ENCODE results near the gene PGAM2.

PGAM2 gene

GRCh38 chr7:44087911-44088838 lies 22.8 kb upstream of the PGAM2 start:
- Histone ChIP-seq H3K9me3 (ENCODE audit: control insufficient read depth, low read length) (no peaks in the 10 kb centered on the region), H3K4me1 (ENCODE audit: control insufficient read depth, insufficient read depth, low read length) (no peaks in the 10 kb centered on the region), H3K9ac (ENCODE audit: low read length) (peak overlapping the region; percentile 17), H3K27me3 (ENCODE audit: control insufficient read depth, insufficient read depth, low read length) (no peaks in the 10 kb centered on the region), H3K36me3 (ENCODE audit: control insufficient read depth, insufficient read depth, low read length) (no peaks in the 10 kb centered on the region), H3K4me3 (ENCODE audit: low read length) (no peak overlapping the region)

DNA sequence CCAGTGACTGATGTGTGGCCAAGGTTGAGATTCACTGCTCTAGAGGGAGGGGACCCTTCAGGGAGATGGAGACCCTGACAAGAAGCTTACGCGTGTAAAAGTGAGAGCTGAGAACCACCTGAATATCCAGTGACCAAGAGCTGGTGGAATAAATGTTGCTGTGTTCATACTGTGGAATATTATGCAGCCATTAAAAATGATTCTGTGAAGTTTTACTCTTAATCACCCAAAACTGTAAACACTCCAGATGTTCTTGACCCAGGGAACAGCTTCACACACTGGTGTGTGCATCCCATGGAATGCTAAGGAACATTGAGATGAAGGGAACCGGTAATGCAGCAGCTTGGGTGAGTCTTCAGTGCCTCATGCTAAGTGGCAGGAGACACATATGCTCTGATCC lies 21.3 kb upstream of the PGAM2 start:
- Histone ChIP-seq H3K27me3 (ENCODE audit: control insufficient read depth, insufficient read depth, low read length) (no peaks in the 10 kb centered on the region), H3K4me3 (ENCODE audit: low read length) (no peak overlapping the region), H3K4me1 (ENCODE audit: control insufficient read depth, insufficient read depth, low read length) (peaks cover 1% of the 10 kb centered on the region), H3K9me3 (ENCODE audit: control insufficient read depth, low read length) (no peaks in the 10 kb centered on the region), H3K9ac (ENCODE audit: low read length) (no peak overlapping the region), H3K36me3 (ENCODE audit: control insufficient read depth, insufficient read depth, low read length) (no peaks in the 10 kb centered on the region)

GRCh38 chr7:44085546-44085945 lies 20.2 kb upstream of the PGAM2 start:
- Histone ChIP-seq H3K4me1 (ENCODE audit: control insufficient read depth, insufficient read depth, low read length) (peaks cover 12% of the 10 kb centered on the region), H3K27me3 (ENCODE audit: control insufficient read depth, insufficient read depth, low read length) (no peaks in the 10 kb centered on the region), H3K9me3 (ENCODE audit: control insufficient read depth, low read length) (no peaks in the 10 kb centered on the region), H3K9ac (ENCODE audit: low read length) (no peak overlapping the region), H3K4me3 (ENCODE audit: low read length) (no peak overlapping the region), H3K36me3 (ENCODE audit: control insufficient read depth, insufficient read depth, low read length) (no peaks in the 10 kb centered on the region)

DNA sequence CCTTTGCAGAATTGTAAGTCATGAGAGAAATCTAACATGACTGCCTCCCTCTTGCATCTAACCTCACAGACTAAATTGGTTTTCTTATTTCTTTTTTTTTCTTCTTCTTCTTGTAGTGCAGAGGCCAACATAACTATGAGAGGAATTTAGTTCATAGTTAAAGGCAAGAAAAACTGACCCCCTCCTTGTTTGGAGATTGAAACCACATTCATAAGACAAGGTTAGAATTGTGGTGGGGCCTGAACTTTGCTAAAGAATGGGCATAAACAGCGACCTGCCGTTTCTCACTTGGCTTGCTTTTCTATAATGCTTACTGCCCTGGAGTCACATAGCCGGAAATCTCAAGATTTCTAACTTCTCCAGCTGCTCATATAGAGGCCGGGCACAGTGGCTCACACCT lies 19.3 kb upstream of the PGAM2 start:
- H3K36me3 ChIP-seq (ENCODE audit: control insufficient read depth, insufficient read depth, low read length) = peaks cover 5% of the 10 kb centered on the region
- peaks cover 17% of the 10 kb centered on the region for H3K4me1 ChIP-seq (ENCODE audit: control insufficient read depth, insufficient read depth, low read length)
- H3K9me3 ChIP-seq (ENCODE audit: control insufficient read depth, low read length) = no peaks in the 10 kb centered on the region
- H3K9ac ChIP-seq (ENCODE audit: low read length) = no peak overlapping the region
- H3K27me3 ChIP-seq (ENCODE audit: control insufficient read depth, insufficient read depth, low read length) = no peaks in the 10 kb centered on the region
- no peak overlapping the region for H3K4me3 ChIP-seq (ENCODE audit: low read length)

GRCh38 chr7:44083796-44084195 lies 18.4 kb upstream of the PGAM2 start:
- peaks cover 6% of the 10 kb centered on the region for H3K36me3 ChIP-seq (ENCODE audit: control insufficient read depth, insufficient read depth, low read length)
- peaks cover 17% of the 10 kb centered on the region for H3K4me1 ChIP-seq (ENCODE audit: control insufficient read depth, insufficient read depth, low read length)
- no peaks in the 10 kb centered on the region for H3K9me3 ChIP-seq (ENCODE audit: control insufficient read depth, low read length)
- no peaks in the 10 kb centered on the region for H3K27me3 ChIP-seq (ENCODE audit: control insufficient read depth, insufficient read depth, low read length)
- no peak overlapping the region for H3K4me3 ChIP-seq (ENCODE audit: low read length)
- no peak overlapping the region for H3K9ac ChIP-seq (ENCODE audit: low read length)

DNA sequence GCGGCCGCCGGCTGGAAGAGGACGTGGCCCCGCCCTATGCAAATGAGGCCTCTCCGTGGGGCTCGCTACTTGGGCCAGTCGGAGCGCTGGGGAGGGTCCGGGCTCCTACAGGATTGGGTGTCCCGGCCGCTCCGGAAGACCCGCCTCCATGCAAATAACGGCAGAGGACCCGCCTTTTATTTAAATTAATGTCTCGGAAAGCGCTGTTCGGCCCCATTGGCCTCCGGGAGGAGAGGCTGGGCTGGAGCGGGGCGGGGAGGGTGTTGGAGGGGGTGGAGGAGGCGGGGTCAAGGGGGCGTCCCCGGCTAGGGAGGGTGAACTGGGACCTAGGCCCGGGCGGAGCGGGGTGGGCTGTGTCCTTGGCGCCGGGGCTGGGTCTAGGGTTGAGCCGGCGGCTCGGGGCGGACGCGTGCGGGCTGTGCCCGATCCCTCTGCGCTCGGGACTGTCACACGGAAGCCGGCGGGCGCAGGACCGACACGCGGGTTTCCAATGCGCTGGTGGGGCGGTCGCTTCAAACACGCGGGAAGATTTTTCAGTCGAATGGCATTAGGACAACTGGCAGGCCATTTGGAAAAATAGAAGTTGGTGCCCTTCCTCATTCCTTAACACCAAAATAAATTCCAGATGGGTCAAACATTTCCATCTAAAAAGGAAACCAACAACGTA lies 17.3 kb upstream of the PGAM2 start:
- Histone ChIP-seq H3K4me1 (ENCODE audit: control insufficient read depth, insufficient read depth, low read length) (peaks cover 17% of the 10 kb centered on the region), H3K36me3 (ENCODE audit: control insufficient read depth, insufficient read depth, low read length) (peaks cover 6% of the 10 kb centered on the region), H3K9me3 (ENCODE audit: control insufficient read depth, low read length) (no peaks in the 10 kb centered on the region), H3K4me3 (ENCODE audit: low read length) (peak overlapping the region; percentile 43), H3K27me3 (ENCODE audit: control insufficient read depth, insufficient read depth, low read length) (no peaks in the 10 kb centered on the region), H3K9ac (ENCODE audit: low read length) (peak overlapping the region; percentile 61)

GRCh38 chr7:44081266-44081748 lies 15.9 kb upstream of the PGAM2 start:
- Histone ChIP-seq H3K36me3 (ENCODE audit: control insufficient read depth, insufficient read depth, low read length) (peaks cover 6% of the 10 kb centered on the region), H3K9me3 (ENCODE audit: control insufficient read depth, low read length) (no peaks in the 10 kb centered on the region), H3K9ac (ENCODE audit: low read length) (peak overlapping the region; percentile 78), H3K4me3 (ENCODE audit: low read length) (peak overlapping the region; percentile 53), H3K27me3 (ENCODE audit: control insufficient read depth, insufficient read depth, low read length) (no peaks in the 10 kb centered on the region), H3K4me1 (ENCODE audit: control insufficient read depth, insufficient read depth, low read length) (peaks cover 18% of the 10 kb centered on the region)

GRCh38 chr7:44080686-44081265 lies 15.4 kb upstream of the PGAM2 start:
- Histone ChIP-seq H3K9ac (ENCODE audit: low read length) (peak overlapping the region; percentile 78), H3K9me3 (ENCODE audit: control insufficient read depth, low read length) (no peaks in the 10 kb centered on the region), H3K36me3 (ENCODE audit: control insufficient read depth, insufficient read depth, low read length) (peaks cover 6% of the 10 kb centered on the region), H3K4me3 (ENCODE audit: low read length) (no peak overlapping the region), H3K4me1 (ENCODE audit: control insufficient read depth, insufficient read depth, low read length) (peaks cover 23% of the 10 kb centered on the region), H3K27me3 (ENCODE audit: control insufficient read depth, insufficient read depth, low read length) (no peaks in the 10 kb centered on the region)

DNA sequence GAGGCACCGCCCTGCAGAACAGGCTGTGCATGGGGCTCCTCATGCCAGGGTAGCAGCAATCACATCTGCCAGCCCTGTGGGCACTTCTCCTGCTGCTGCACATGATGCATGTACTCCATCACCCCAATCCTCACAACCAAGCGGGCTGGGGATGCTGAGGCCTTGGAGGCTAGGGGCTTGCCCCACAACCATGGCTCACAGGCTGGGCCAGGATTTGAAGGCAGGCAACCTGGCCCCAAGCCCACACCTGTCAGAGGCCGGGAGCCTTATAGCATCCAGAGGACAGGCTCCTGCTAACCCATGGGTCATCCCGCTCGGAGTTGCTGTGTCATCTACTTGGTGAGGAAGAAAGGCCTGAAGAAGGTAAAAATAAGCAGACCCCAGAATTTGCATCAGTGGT lies 14.8 kb upstream of the PGAM2 start:
- Histone ChIP-seq H3K4me1 (ENCODE audit: control insufficient read depth, insufficient read depth, low read length) (peaks cover 28% of the 10 kb centered on the region), H3K27me3 (ENCODE audit: control insufficient read depth, insufficient read depth, low read length) (no peaks in the 10 kb centered on the region), H3K9me3 (ENCODE audit: control insufficient read depth, low read length) (no peaks in the 10 kb centered on the region), H3K36me3 (ENCODE audit: control insufficient read depth, insufficient read depth, low read length) (peaks cover 6% of the 10 kb centered on the region), H3K9ac (ENCODE audit: low read length) (peak overlapping the region; percentile 78), H3K4me3 (ENCODE audit: low read length) (no peak overlapping the region)

- Histone ChIP-seq H3K27me3 (ENCODE audit: control insufficient read depth, insufficient read depth, low read length) (no peaks in the 10 kb centered on the region), H3K4me3 (ENCODE audit: low read length) (no peak overlapping the region), H3K4me1 (ENCODE audit: control insufficient read depth, insufficient read depth, low read length) (peaks cover 28% of the 10 kb centered on the region), H3K9ac (ENCODE audit: low read length) (no peak overlapping the region), H3K36me3 (ENCODE audit: control insufficient read depth, insufficient read depth, low read length) (peaks cover 6% of the 10 kb centered on the region), H3K9me3 (ENCODE audit: control insufficient read depth, low read length) (no peaks in the 10 kb centered on the region)
These were observed 14.1 kb upstream of the PGAM2 start for GRCh38 chr7:44079331-44080021.

- Histone ChIP-seq H3K4me3 (ENCODE audit: low read length) (no peak overlapping the region), H3K9ac (ENCODE audit: low read length) (no peak overlapping the region), H3K36me3 (ENCODE audit: control insufficient read depth, insufficient read depth, low read length) (peaks cover 6% of the 10 kb centered on the region), H3K9me3 (ENCODE audit: control insufficient read depth, low read length) (no peaks in the 10 kb centered on the region), H3K4me1 (ENCODE audit: control insufficient read depth, insufficient read depth, low read length) (peaks cover 38% of the 10 kb centered on the region), H3K27me3 (ENCODE audit: control insufficient read depth, insufficient read depth, low read length) (no peaks in the 10 kb centered on the region)
These were observed 13.2 kb upstream of the PGAM2 start for GRCh38 chr7:44078521-44078920.

Measured in mucosa of stomach (tissue), 1 donor.